Measurements from ENCODE around the gene SLC16A4. TPM values are rescaled to one million over a fixed set of nuclear protein-coding genes. Genes with fewer than 3 reads are reported as not detected.
"Not testable (repeated sequence)": the region's sequence is repeated elsewhere in the genome, so short reads cannot be mapped to it uniquely, and the experiment has no call there.

Gene SLC16A4
- total RNA-seq (10 to 100 TPM; 18.5 to 23.2 TPM), polyA plus RNA-seq (10 to 100 TPM; 11.5 to 19.1 TPM)
- long read RNA-seq, donor 1, transcript SLC16A4-201 (9 exons, 2,632 nt): minor isoform, 6 of 29 reads
- long read RNA-seq, donor 1, transcript SLC16A4-210 (8 exons, 2,496 nt): major isoform, 7 of 29 reads
- long read RNA-seq, donor 1, partial matches to known transcripts: 7 of 29 reads
- long read RNA-seq, donor 1, other reads (novel, unspliced or antisense): 6 of 29 reads
- long read RNA-seq, donor 2, partial matches to known transcripts: 3 of 19 reads
- long read RNA-seq, donor 2, other reads (novel, unspliced or antisense): 11 of 19 reads

DNA sequence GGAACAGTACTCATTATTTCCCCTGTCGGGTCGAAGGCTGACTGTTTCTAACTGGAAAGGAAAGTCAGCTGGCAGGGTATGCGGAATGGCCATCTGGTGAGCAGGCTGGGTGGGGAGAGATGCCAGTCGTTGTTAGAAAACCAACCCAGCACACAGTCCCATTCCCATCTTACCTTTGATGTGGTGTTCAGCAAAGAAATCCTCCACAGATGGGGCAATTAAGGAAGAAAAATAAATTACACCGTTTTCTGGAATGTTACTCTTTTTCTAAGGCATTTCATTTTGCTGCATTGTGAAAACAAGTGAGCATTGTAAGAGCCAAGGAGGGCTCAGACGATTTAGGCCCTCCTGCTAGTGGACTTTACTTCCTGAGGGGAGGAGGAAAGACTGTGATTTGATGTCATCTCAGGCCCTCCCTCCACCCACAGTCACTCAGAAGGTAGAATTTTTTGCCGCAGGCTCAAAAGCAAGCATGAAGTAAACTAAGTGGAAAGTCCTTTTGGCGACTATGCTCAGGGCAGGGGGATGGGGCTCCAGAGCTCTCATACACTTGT, at the start of gene SLC16A4:
Gene SLC16A4 (minus strand): TSS at position 335 of the 554 bp plus-strand sequence. CDS start 1,703 bp downstream, outside the sequence.
- Histone ChIP-seq H3K4me3 (ENCODE audit: low read length in 2 of 2) (peak within 1 kb of the TSS; percentile 62 to 97), H3K27ac (ENCODE audit: low read depth in 1 of 2, low read length in 2 of 2) (peak within 1 kb of the TSS; percentile 69 to 94), H3K4me1 (ENCODE audit: control insufficient read depth in 1 of 2, insufficient read depth in 2 of 2, low read length in 2 of 2) (peaks cover 2 to 3% of the 10 kb centered on the region in 2 donors), H3K36me3 (ENCODE audit: control insufficient read depth in 1 of 2, insufficient read depth in 2 of 2, low read length in 1 of 2) (no peaks in the 10 kb centered on the region), H3K27me3 (ENCODE audit: control insufficient read depth in 1 of 2, insufficient read depth in 2 of 2, low read length in 1 of 2) (no peaks in the 10 kb centered on the region), H3K9me3 (ENCODE audit: control insufficient read depth, low read length) (no peaks in the 10 kb centered on the region)
- DNase-seq (no peak), ATAC-seq (ENCODE audit: low FRiP score) (peak; percentile 88)
- WGBS, 2 donors: 1 to 3% methylated on average over 8 of the region's 8 CpGs
- intact Hi-C loops (cut with DNase I): loop anchor here in 1 of 2 donors (2.0 kb wide), 2 partner anchors 16 to 52 kb away; partner anchors contain the start of genes LAMTOR5 and RBM15

- intact Hi-C loops (cut with DNase I); H3K4me3 ChIP-seq (ENCODE audit: low read length in 2 of 2); H3K9me3 ChIP-seq (ENCODE audit: control insufficient read depth, low read length); H3K36me3 ChIP-seq (ENCODE audit: control insufficient read depth in 1 of 2, insufficient read depth in 2 of 2, low read length in 1 of 2); H3K27me3 ChIP-seq (ENCODE audit: control insufficient read depth in 1 of 2, insufficient read depth in 2 of 2, low read length in 1 of 2); ATAC-seq (ENCODE audit: low FRiP score); H3K4me1 ChIP-seq (ENCODE audit: control insufficient read depth in 1 of 2, insufficient read depth in 2 of 2, low read length in 2 of 2); H3K27ac ChIP-seq (ENCODE audit: low read depth in 1 of 2, low read length in 2 of 2); DNase-seq: not testable (repeated sequence)
- WGBS, 2 donors: 89 to 95% methylated on average over 3 of the region's 3 CpGs
Observed at GRCh38 chr1:110439873-110440272, 49.0 kb upstream of the SLC16A4 start.

DNA sequence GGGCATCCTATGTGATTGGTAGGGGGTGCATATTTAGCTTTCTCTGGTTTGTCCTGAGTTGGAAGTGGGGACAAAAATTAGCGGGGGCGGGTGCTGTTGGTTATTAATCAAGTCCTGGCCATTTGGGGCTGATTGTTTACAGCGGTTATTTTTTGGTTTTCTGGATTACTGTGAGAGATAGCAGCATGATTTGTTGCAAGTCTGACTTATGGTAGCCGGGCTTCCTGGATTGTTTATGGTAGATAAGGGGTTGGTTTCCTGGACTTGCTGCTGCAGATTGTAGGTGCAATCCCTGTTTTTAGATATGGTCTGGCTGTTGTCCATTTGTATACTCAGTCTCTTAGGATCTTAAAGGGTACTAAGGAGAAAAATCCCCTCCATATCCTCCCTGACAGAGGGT, 48.1 kb upstream of the SLC16A4 start:
- intact Hi-C loops (cut with DNase I): no loop called here

GRCh38 chr1:110437645-110438299, 46.9 kb upstream of the SLC16A4 start:
- ATAC-seq (ENCODE audit: low FRiP score); H3K9me3 ChIP-seq (ENCODE audit: control insufficient read depth, low read length); H3K4me1 ChIP-seq (ENCODE audit: control insufficient read depth in 1 of 2, insufficient read depth in 2 of 2, low read length in 2 of 2); H3K36me3 ChIP-seq (ENCODE audit: control insufficient read depth in 1 of 2, insufficient read depth in 2 of 2, low read length in 1 of 2); DNase-seq; intact Hi-C loops (cut with DNase I); H3K4me3 ChIP-seq (ENCODE audit: low read length in 2 of 2); H3K27ac ChIP-seq (ENCODE audit: low read depth in 1 of 2, low read length in 2 of 2); H3K27me3 ChIP-seq (ENCODE audit: control insufficient read depth in 1 of 2, insufficient read depth in 2 of 2, low read length in 1 of 2): not testable (repeated sequence)
- 90 to 91% methylated on average over 9 of the region's 9 CpGs for WGBS, 2 donors

More for the DNA sequence above, 48.1 kb upstream of the SLC16A4 start:
- Histone ChIP-seq H3K4me3 (ENCODE audit: low read length in 2 of 2) (no peak overlapping the region), H3K9me3 (ENCODE audit: control insufficient read depth, low read length) (no peaks in the 10 kb centered on the region), H3K36me3 (ENCODE audit: control insufficient read depth in 1 of 2, insufficient read depth in 2 of 2, low read length in 1 of 2) (no peaks in the 10 kb centered on the region), H3K4me1 (ENCODE audit: control insufficient read depth in 1 of 2, insufficient read depth in 2 of 2, low read length in 2 of 2) (no peaks in the 10 kb centered on the region), H3K27me3 (ENCODE audit: control insufficient read depth in 1 of 2, insufficient read depth in 2 of 2, low read length in 1 of 2) (no peaks in the 10 kb centered on the region), H3K27ac (ENCODE audit: low read depth in 1 of 2, low read length in 2 of 2) (no peak overlapping the region)
- ATAC-seq (ENCODE audit: low FRiP score) (no peak), DNase-seq (no peak)
- 84 to 92% methylated on average over 4 of the region's 4 CpGs for WGBS, 2 donors

GRCh38 chr1:110436635-110437034, 45.8 kb upstream of the SLC16A4 start:
- intact Hi-C loops (cut with DNase I): no loop called here

GRCh38 chr1:110434946-110435345, 44.1 kb upstream of the SLC16A4 start:
- Histone ChIP-seq H3K4me1 (ENCODE audit: control insufficient read depth in 1 of 2, insufficient read depth in 2 of 2, low read length in 2 of 2) (no peaks in the 10 kb centered on the region), H3K27ac (ENCODE audit: low read depth in 1 of 2, low read length in 2 of 2) (no peak overlapping the region), H3K27me3 (ENCODE audit: control insufficient read depth in 1 of 2, insufficient read depth in 2 of 2, low read length in 1 of 2) (no peaks in the 10 kb centered on the region), H3K36me3 (ENCODE audit: control insufficient read depth in 1 of 2, insufficient read depth in 2 of 2, low read length in 1 of 2) (no peaks in the 10 kb centered on the region), H3K9me3 (ENCODE audit: control insufficient read depth, low read length) (no peaks in the 10 kb centered on the region), H3K4me3 (ENCODE audit: low read length in 2 of 2) (no peak overlapping the region)
- DNase-seq (no peak), ATAC-seq (ENCODE audit: low FRiP score) (no peak)
- intact Hi-C loops (cut with DNase I): no loop called here
- 85 to 86% methylated on average over 3 of the region's 3 CpGs for WGBS, 2 donors

More at GRCh38 chr1:110436635-110437034, 45.8 kb upstream of the SLC16A4 start:
- no peak for DNase-seq
- Histone ChIP-seq H3K9me3 (ENCODE audit: control insufficient read depth, low read length) (no peaks in the 10 kb centered on the region), H3K27ac (ENCODE audit: low read depth in 1 of 2, low read length in 2 of 2) (no peak overlapping the region), H3K36me3 (ENCODE audit: control insufficient read depth in 1 of 2, insufficient read depth in 2 of 2, low read length in 1 of 2) (no peaks in the 10 kb centered on the region), H3K27me3 (ENCODE audit: control insufficient read depth in 1 of 2, insufficient read depth in 2 of 2, low read length in 1 of 2) (no peaks in the 10 kb centered on the region), H3K4me1 (ENCODE audit: control insufficient read depth in 1 of 2, insufficient read depth in 2 of 2, low read length in 2 of 2) (no peaks in the 10 kb centered on the region), H3K4me3 (ENCODE audit: low read length in 2 of 2) (no peak overlapping the region)
- WGBS, 2 donors: 72 to 75% methylated on average over 7 of the region's 7 CpGs
- no peak for ATAC-seq (ENCODE audit: low FRiP score)

- H3K27ac ChIP-seq (ENCODE audit: low read depth in 1 of 2, low read length in 2 of 2): no peak overlapping the region
- no peaks in the 10 kb centered on the region for H3K27me3 ChIP-seq (ENCODE audit: control insufficient read depth in 1 of 2, insufficient read depth in 2 of 2, low read length in 1 of 2)
- ATAC-seq (ENCODE audit: low FRiP score) (peak; percentile 16), DNase-seq (peak in 1 of 2 donors; percentile 53)
- H3K4me3 ChIP-seq (ENCODE audit: low read length in 2 of 2): no peak overlapping the region
- no peaks in the 10 kb centered on the region for H3K4me1 ChIP-seq (ENCODE audit: control insufficient read depth in 1 of 2, insufficient read depth in 2 of 2, low read length in 2 of 2)
- H3K36me3 ChIP-seq (ENCODE audit: control insufficient read depth in 1 of 2, insufficient read depth in 2 of 2, low read length in 1 of 2): no peaks in the 10 kb centered on the region
- intact Hi-C loops (cut with DNase I): no loop called here
- no peaks in the 10 kb centered on the region for H3K9me3 ChIP-seq (ENCODE audit: control insufficient read depth, low read length)
- WGBS, 2 donors: 66 to 78% methylated on average over 2 to 3 of the region's 3 CpGs
Observed at GRCh38 chr1:110433803-110434202, 43.0 kb upstream of the SLC16A4 start.

DNA sequence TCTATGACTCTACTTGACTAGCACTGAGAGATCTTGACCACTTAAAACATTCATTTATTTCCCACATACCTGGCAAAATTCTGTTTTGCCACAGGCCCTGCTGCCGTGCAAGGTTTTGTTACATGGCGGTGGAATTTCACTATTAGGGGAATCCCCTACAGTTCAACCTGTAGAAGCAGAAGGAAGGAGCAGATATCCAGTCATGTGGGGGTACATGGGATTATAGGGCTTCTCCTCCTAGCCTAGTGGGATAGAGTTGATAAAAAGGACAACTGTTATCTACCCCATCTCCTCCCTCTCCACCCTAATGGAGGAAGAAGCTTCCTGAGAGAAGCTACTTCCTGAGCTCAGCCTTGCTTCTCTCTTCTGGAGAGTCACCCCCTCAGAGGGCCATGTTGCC, 42.4 kb upstream of the SLC16A4 start:
- no peak overlapping the region for H3K4me3 ChIP-seq (ENCODE audit: low read length in 2 of 2)
- DNase-seq: no peak
- 95 to 98% methylated on average over 2 of the region's 2 CpGs for WGBS, 2 donors
- H3K27ac ChIP-seq (ENCODE audit: low read depth in 1 of 2, low read length in 2 of 2): no peak overlapping the region
- intact Hi-C loops (cut with DNase I): no loop called here
- H3K4me1 ChIP-seq (ENCODE audit: control insufficient read depth in 1 of 2, insufficient read depth in 2 of 2, low read length in 2 of 2): no peaks in the 10 kb centered on the region
- no peaks in the 10 kb centered on the region for H3K36me3 ChIP-seq (ENCODE audit: control insufficient read depth in 1 of 2, insufficient read depth in 2 of 2, low read length in 1 of 2)
- H3K9me3 ChIP-seq (ENCODE audit: control insufficient read depth, low read length): no peaks in the 10 kb centered on the region
- no peak for ATAC-seq (ENCODE audit: low FRiP score)
- no peaks in the 10 kb centered on the region for H3K27me3 ChIP-seq (ENCODE audit: control insufficient read depth in 1 of 2, insufficient read depth in 2 of 2, low read length in 1 of 2)
